ENCODE measurements around the gene HERC2. TPM values are rescaled to one million over a fixed set of nuclear protein-coding genes. Genes with fewer than 3 reads are reported as not detected.
"Not testable (repeated sequence)": the region's sequence is repeated elsewhere in the genome, so short reads cannot be mapped to it uniquely, and the experiment has no call there.

Gene HERC2, protein sequence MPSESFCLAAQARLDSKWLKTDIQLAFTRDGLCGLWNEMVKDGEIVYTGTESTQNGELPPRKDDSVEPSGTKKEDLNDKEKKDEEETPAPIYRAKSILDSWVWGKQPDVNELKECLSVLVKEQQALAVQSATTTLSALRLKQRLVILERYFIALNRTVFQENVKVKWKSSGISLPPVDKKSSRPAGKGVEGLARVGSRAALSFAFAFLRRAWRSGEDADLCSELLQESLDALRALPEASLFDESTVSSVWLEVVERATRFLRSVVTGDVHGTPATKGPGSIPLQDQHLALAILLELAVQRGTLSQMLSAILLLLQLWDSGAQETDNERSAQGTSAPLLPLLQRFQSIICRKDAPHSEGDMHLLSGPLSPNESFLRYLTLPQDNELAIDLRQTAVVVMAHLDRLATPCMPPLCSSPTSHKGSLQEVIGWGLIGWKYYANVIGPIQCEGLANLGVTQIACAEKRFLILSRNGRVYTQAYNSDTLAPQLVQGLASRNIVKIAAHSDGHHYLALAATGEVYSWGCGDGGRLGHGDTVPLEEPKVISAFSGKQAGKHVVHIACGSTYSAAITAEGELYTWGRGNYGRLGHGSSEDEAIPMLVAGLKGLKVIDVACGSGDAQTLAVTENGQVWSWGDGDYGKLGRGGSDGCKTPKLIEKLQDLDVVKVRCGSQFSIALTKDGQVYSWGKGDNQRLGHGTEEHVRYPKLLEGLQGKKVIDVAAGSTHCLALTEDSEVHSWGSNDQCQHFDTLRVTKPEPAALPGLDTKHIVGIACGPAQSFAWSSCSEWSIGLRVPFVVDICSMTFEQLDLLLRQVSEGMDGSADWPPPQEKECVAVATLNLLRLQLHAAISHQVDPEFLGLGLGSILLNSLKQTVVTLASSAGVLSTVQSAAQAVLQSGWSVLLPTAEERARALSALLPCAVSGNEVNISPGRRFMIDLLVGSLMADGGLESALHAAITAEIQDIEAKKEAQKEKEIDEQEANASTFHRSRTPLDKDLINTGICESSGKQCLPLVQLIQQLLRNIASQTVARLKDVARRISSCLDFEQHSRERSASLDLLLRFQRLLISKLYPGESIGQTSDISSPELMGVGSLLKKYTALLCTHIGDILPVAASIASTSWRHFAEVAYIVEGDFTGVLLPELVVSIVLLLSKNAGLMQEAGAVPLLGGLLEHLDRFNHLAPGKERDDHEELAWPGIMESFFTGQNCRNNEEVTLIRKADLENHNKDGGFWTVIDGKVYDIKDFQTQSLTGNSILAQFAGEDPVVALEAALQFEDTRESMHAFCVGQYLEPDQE (N-terminal part only)
- total RNA-seq (58.4 TPM), polyA plus RNA-seq (ENCODE audit: insufficient read depth, low read depth, low replicate concordance) (17.9 TPM)
- long read RNA-seq, donor 1: 0 reads
- long read RNA-seq, donor 2, partial matches to known transcripts: 5 of 6 reads
- long read RNA-seq, donor 2, other reads (novel, unspliced or antisense): 0 of 6 reads
- long read RNA-seq, donor 3, partial matches to known transcripts: 13 of 14 reads
- long read RNA-seq, donor 3, other reads (novel, unspliced or antisense): 0 of 14 reads
- long read RNA-seq, donor 4: 0 reads
- long read RNA-seq, donor 5: 0 reads
- long read RNA-seq, donor 6: 0 reads
- long read RNA-seq, donor 7, partial matches to known transcripts: 31 of 35 reads
- long read RNA-seq, donor 7, other reads (novel, unspliced or antisense): 3 of 35 reads
- long read RNA-seq, donor 8, partial matches to known transcripts: 0 of 3 reads
- long read RNA-seq, donor 8, other reads (novel, unspliced or antisense): 0 of 3 reads
- long read RNA-seq, donor 9: 0 reads
- long read RNA-seq, donor 10, partial matches to known transcripts: 0 of 1 reads
- long read RNA-seq, donor 10, other reads (novel, unspliced or antisense): 0 of 1 reads

DNA sequence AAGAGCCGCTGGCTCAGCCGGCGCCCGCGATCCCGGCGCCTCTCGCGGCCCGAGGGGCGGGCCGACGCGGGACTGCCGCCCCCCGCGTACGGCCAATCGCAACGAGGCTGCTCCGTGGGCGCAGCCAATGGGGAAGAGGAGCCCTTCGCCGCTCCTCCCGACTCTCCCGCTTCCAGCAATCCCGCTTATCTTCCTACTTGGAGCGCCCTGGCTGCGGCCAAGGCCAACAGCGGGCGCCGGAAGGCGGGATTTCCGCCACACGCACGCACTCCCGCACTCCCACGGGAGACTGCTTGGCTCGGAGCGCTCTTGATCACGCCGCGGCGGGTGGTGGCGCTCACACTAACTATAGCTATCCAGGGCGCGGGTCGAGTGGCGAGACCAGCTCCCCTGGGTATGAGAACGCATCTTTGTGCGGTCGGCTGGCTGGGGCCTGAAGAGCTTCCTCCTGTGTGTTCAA lies at the start of gene HERC2:
Gene HERC2 (minus strand): TSS at position 51 of the 460 bp plus-strand sequence. CDS start 746 bp downstream, outside the sequence.
- peak in 1 of 5 donors; percentile 12 for DNase-seq
- H3K4me3 ChIP-seq (ENCODE audit: low read length in 3 of 3): peak within 1 kb of the TSS in 2 of 3 donors; percentile 20 to 49
- FAIRE-seq; H3K9me3 ChIP-seq (ENCODE audit: control insufficient read depth in 2 of 3, insufficient read depth in 1 of 3, low read length in 3 of 3); H3K27ac ChIP-seq (ENCODE audit: low read depth in 2 of 2, low read length in 2 of 2); H3K27me3 ChIP-seq (ENCODE audit: control insufficient read depth, insufficient read depth, low read length); H3K9ac ChIP-seq (ENCODE audit: low read length in 3 of 3); H3K4me1 ChIP-seq (ENCODE audit: control insufficient read depth in 2 of 3, insufficient read depth in 2 of 3, low read depth in 1 of 3, low read length in 3 of 3); H3K36me3 ChIP-seq (ENCODE audit: control insufficient read depth in 2 of 3, insufficient read depth in 3 of 3, low read length in 3 of 3); intact Hi-C loops (cut with DNase I): not testable (repeated sequence)

DNA sequence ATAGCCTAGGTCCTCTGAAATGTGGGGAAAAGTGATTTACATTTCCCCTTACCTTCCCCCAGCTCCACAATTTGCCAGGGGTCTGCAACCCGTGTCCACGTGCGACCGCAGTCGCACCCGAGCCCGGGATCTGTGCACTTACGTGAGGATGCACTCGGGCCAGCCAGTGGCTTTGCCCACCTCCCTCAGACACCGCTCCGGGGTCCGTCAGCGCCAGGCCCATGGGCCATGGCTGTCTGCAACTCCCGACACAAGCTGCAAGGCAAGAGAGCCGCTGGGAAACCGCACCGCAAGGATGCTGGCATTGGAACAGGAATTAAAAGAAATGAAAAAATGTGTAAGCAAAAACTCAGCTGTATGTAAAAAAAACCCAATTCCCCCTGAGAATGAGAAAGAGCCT lies 43.5 kb upstream of the HERC2 start:
- H3K27me3 ChIP-seq (ENCODE audit: control insufficient read depth, insufficient read depth, low read length); intact Hi-C loops (cut with DNase I); H3K36me3 ChIP-seq (ENCODE audit: control insufficient read depth in 2 of 3, insufficient read depth in 3 of 3, low read length in 3 of 3); H3K4me3 ChIP-seq (ENCODE audit: low read length in 3 of 3); H3K9me3 ChIP-seq (ENCODE audit: control insufficient read depth in 2 of 3, insufficient read depth in 1 of 3, low read length in 3 of 3); H3K9ac ChIP-seq (ENCODE audit: low read length in 3 of 3); FAIRE-seq; DNase-seq; H3K4me1 ChIP-seq (ENCODE audit: control insufficient read depth in 2 of 3, insufficient read depth in 2 of 3, low read depth in 1 of 3, low read length in 3 of 3); H3K27ac ChIP-seq (ENCODE audit: low read depth in 2 of 2, low read length in 2 of 2): not testable (repeated sequence)

DNA sequence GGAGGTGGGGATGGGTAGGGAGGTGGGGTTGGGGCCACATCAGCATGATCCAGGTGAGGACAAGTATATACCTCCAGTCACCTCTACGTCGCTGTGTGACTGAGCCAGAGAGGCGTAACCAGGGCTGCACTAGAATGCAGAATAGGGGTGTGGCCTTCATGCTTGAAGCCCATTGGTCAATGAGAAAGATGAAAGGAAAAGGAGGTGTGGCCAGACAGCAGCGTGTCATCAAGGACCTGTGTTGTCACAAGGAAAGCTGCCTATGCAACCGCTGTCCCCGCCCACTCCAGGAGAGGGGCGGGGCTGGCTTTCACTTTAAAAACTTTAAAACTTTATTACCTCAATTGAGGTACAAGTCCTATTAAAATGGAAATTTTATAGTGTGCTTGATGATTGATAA lies 36.0 kb upstream of the HERC2 start, which contains the start of gene GOLGA6L24:
Gene GOLGA6L24 (minus strand): TSS at position 101 of the 400 bp plus-strand sequence. CDS start 61 bp downstream, at position 40.
- H3K27ac ChIP-seq (ENCODE audit: low read depth in 2 of 2, low read length in 2 of 2); H3K36me3 ChIP-seq (ENCODE audit: control insufficient read depth in 2 of 3, insufficient read depth in 3 of 3, low read length in 3 of 3); DNase-seq; H3K9me3 ChIP-seq (ENCODE audit: control insufficient read depth in 2 of 3, insufficient read depth in 1 of 3, low read length in 3 of 3); H3K9ac ChIP-seq (ENCODE audit: low read length in 3 of 3); H3K27me3 ChIP-seq (ENCODE audit: control insufficient read depth, insufficient read depth, low read length); H3K4me3 ChIP-seq (ENCODE audit: low read length in 3 of 3); intact Hi-C loops (cut with DNase I); FAIRE-seq; H3K4me1 ChIP-seq (ENCODE audit: control insufficient read depth in 2 of 3, insufficient read depth in 2 of 3, low read depth in 1 of 3, low read length in 3 of 3): not testable (repeated sequence)

DNA sequence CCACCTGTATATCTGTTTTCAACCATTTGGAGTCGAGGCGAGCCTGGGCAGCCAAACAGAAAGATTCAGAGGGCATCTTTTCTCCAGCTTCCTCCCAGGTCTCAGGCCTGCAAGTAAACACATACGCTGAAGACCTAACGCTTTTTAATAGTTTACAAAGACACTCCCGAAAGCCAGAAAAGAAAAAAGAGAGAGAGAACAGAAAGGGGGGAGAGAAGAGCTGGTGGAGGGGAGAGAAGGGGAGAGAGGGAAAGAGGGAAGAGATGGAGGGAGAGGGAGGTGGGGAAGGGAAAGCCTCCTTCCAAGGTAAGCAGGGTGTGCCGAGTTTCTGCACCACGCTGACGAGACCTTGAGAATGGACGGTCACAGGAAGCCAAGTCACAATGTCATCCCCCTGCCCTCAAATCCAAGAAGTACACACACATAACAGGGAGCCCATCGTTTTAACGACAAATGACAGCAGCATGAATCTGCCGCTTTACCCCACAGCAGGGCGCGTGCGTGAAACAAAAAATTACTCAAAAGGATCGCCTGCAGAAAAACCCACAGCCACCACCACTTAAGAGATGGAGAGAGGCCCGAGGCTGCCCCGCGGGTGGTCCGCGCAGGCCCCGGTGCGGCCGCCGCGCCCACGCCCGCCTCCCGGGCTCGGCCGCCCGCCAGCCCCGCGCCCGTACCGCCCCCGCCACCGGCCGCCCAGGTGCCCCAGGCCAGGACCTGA lies 461 bp downstream of the HERC2 start:
- H3K27ac ChIP-seq (ENCODE audit: low read depth in 2 of 2, low read length in 2 of 2); H3K36me3 ChIP-seq (ENCODE audit: control insufficient read depth in 2 of 3, insufficient read depth in 3 of 3, low read length in 3 of 3); intact Hi-C loops (cut with DNase I); H3K9me3 ChIP-seq (ENCODE audit: control insufficient read depth in 2 of 3, insufficient read depth in 1 of 3, low read length in 3 of 3); FAIRE-seq; H3K4me1 ChIP-seq (ENCODE audit: control insufficient read depth in 2 of 3, insufficient read depth in 2 of 3, low read depth in 1 of 3, low read length in 3 of 3); H3K9ac ChIP-seq (ENCODE audit: low read length in 3 of 3); H3K27me3 ChIP-seq (ENCODE audit: control insufficient read depth, insufficient read depth, low read length): not testable (repeated sequence)
- H3K4me3 ChIP-seq (ENCODE audit: low read length in 3 of 3): peak overlapping the region in 2 of 3 donors; percentile 20 to 49
- peak in 2 of 5 donors; percentile 1 to 3 for DNase-seq

DNA sequence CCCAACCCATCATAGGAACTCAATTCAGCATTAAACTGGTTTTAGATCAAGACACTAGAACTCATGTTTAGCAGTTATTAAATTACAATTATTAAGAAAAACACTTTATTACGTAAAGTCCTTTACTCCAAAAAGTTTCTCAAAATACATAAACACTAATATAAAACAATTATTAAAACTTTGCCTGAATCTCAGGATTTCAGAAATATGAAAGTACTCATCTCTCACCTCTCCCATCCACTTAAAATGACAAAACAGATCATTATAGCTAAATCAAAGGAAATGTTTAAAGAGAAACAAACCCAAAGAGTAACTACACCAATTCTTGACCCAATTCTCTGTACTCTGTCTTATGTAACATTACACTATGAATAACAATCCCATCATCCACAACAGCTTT lies 2.3 kb downstream of the HERC2 start:
- intact Hi-C loops (cut with DNase I); H3K9me3 ChIP-seq (ENCODE audit: control insufficient read depth in 2 of 3, insufficient read depth in 1 of 3, low read length in 3 of 3); H3K27ac ChIP-seq (ENCODE audit: low read depth in 2 of 2, low read length in 2 of 2); FAIRE-seq; H3K4me1 ChIP-seq (ENCODE audit: control insufficient read depth in 2 of 3, insufficient read depth in 2 of 3, low read depth in 1 of 3, low read length in 3 of 3); H3K27me3 ChIP-seq (ENCODE audit: control insufficient read depth, insufficient read depth, low read length); H3K4me3 ChIP-seq (ENCODE audit: low read length in 3 of 3); DNase-seq; H3K9ac ChIP-seq (ENCODE audit: low read length in 3 of 3); H3K36me3 ChIP-seq (ENCODE audit: control insufficient read depth in 2 of 3, insufficient read depth in 3 of 3, low read length in 3 of 3): not testable (repeated sequence)

DNA sequence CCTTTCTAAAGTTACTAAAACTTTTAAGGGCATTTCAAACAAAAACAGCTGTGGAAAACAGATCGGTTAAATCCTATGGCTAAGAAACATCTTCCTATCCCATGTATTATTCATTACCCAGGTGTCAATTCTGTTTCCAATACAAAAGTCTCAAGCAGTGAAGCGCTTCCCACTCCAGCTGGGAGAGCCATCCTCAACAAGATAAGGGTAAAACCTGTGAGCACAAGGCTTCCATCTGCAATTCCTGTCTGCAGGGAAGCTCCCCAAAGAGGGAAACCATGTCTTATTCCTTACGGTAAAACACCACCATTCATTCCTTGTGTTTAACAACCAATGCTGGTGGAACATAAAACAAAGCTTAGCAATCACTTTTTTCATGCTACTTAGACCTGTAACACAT lies 3.2 kb downstream of the HERC2 start:
- FAIRE-seq; H3K4me3 ChIP-seq (ENCODE audit: low read length in 3 of 3); H3K27me3 ChIP-seq (ENCODE audit: control insufficient read depth, insufficient read depth, low read length); H3K9ac ChIP-seq (ENCODE audit: low read length in 3 of 3); H3K9me3 ChIP-seq (ENCODE audit: control insufficient read depth in 2 of 3, insufficient read depth in 1 of 3, low read length in 3 of 3); DNase-seq; H3K4me1 ChIP-seq (ENCODE audit: control insufficient read depth in 2 of 3, insufficient read depth in 2 of 3, low read depth in 1 of 3, low read length in 3 of 3); H3K36me3 ChIP-seq (ENCODE audit: control insufficient read depth in 2 of 3, insufficient read depth in 3 of 3, low read length in 3 of 3); H3K27ac ChIP-seq (ENCODE audit: low read depth in 2 of 2, low read length in 2 of 2); intact Hi-C loops (cut with DNase I): not testable (repeated sequence)

All from kidney (tissue), 19 donors.